Stimulated activated CD4-positive, alpha-beta T cell treated with anti-CD3 and anti-CD28 coated beads, Interleukin-4, amount 100 ng/mL, for 4 hours (primary cell): ENCODE data around the gene FLYWCH2.
"Not testable (repeated sequence)": the region's sequence is repeated elsewhere in the genome, so short reads cannot be mapped to it uniquely, and the experiment has no call there.

Source experiments
- DNase-seq, 2 experiments: peaks; one replicate each; pipeline ENCODE4 v3.0.0-alpha.2; 2020

FLYWCH2 gene

DNA sequence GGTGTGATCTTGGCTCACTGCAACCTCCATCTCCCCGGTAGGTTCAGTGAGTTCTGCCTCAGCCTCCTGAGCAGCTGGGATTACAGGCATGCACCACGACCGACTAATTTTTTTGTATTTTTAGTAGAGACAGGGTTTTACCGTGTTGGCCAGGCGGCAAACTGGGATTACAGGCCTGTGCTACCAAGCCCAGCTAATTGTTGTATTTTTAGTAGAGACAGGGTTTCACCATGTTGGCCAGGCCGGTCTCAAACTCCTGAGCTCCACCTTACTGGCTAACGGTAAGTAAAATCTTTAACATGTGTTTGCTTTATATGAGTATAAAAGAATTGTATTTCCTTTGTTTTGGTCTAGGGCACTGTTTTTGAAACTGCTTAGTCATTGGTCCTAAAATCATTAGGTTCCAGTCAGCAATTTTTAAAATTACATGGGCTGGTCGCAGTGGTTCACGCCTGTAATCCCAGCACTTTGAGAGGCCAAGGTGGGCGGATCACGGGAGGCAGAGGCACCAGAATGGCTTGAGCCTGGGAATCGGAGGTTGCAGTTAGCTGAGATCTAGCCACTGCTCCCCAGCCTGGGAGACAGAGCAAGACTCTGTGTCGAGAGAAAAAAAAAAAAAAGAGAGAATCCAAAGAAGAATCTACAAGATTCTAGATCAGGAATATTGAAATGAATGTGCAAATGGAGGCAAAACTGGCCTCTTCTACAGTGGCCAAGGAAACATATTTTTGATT, 32.3 kb downstream of the FLYWCH2 start:
- DNase-seq = no peak

DNA sequence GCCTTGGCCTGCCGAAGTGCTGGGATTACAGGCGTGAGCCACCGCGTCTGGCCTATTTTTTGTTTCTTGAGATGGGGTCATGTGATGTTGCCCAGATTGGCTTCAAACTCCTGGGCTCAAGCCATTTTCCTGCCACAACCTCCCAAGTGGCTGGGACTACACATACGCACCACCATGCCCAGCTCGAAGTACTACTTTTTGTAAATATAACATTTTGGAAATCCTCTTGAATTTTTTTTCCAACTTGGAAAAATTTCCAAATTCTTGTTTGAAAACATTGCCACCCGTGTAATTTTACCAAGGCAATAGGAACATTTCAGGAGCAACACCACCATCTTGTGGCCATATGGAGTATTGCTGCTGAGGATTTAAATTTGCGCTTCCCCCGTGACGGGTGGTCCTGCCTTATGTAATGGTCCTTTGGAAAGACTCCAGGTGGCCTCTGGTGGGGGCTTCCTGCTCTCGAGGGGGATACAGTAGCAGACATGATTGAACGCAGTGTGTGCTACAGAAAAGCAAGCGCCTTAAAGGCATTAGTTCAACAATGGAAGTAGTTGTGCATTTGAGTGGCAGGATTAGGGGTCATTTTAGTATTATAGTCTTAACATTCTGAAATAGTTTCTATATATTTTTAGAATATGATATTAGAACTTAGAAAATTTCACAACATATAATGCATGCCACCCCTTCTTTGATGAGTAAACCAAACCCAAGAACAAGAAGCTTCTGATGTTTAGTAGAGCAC, 36.7 kb downstream of the FLYWCH2 start:
- peak; percentile 37 to 43 for DNase-seq

DNA sequence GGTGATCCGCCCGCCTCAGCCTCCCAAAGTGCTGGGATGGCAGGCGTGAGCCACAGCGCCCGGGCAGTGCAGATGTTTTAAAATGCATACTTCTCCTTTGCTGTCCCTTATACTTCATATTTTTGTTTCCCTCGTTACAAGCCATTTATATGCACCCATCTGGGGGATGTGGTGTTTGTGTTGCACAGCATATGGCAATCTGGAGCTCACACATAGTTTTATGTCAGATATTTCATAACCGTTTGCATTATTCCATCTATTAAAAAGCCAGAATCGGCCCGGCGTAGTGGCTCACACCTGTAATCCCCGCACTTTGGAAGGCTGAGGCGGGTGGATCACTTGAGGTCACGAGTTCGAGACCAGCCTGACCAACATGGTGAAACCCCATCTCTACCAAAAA, 40.5 kb downstream of the FLYWCH2 start:
- DNase-seq = no peak

DNA sequence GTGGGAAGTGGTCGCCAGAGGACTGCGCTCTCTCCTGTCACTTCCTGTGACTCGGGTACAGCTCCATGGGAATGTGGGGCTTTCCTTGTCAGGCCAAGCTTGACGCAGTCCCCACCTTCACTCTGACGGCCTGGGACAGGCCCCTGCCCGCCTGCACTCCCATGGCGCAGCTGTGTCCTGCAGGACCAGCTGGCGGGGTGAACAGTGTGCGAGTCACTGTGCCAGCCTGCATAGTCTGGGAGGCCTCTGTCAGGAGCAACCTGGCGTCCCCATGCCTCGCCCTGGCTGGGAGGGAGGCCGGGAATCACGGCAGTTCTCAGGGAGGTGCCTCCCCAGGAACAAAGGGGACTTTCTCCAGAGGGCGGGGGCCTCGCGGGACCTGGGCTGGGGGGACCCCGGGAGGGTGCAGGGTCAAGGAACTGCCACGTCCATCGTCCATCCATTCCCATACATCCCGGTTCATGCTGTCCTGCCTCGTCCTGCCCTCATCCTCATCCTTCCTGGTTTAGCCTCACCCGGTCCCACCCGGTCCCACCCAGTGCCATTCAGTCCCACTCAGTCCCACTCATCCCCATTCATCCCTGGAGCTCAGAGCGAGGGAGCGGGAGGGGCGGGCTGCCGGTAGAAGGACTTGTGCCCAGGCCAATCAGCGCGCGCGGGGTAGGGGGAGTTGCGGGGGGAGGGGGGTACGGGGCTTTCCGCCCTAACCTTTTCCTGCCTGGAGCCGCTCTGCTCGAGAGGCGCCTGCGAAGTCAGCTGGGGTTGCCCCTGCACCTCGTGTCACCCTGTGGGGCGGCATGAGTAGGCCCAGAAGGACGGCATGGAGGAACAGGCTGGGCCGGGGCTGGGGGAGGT, 42.1 kb downstream of the FLYWCH2 start:
- DNase-seq = no peak

DNA sequence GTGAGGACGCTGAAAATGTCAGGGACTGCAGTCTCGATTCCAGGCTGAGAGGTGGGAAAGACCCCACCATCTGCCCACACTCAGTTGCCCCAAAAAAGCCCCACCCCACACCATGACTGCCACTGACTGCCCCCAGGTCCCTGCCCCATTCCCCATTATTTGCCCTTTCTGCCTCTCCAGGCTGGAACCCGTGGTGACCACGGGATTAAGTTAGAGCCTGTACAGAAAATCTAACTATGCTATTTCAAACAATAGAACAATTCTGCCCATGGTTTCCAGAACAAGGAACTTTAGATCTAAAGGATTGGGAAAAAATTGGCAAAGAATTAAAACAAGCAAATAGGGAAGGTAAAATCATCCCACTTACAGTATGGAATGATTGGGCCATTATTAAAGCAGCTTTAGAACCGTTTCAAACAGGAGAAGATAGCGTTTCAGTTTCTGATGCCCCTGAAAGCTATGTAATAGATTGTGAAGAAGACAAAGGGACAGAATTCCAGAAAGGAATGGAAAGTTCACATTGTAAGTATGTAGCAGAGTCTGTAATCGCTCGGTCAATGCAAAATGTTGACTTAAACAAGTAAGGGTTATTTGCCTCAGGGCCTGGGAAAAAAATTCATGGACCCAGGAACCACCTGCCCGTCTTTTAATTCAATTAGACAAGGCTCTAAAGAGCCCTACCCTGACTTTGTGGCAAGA, 43.1 kb downstream of the FLYWCH2 start:
- DNase-seq = no peak

DNA sequence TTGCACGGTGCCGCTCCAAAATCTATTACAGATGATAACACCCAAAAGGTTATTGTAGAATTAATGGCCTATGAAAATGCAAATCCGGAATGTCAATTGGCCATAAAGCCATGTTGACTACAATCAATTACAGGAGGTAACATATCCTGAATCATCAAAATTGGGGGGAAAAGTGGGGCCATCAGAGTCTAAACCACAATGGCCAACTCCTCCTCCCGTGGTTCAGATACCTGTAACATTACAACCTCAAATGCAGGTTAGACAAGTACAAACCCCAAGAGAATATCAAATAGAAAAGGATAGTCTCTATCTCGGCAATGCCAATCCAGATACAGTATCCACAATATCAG, 43.6 kb downstream of the FLYWCH2 start:
- no peak for DNase-seq

DNA sequence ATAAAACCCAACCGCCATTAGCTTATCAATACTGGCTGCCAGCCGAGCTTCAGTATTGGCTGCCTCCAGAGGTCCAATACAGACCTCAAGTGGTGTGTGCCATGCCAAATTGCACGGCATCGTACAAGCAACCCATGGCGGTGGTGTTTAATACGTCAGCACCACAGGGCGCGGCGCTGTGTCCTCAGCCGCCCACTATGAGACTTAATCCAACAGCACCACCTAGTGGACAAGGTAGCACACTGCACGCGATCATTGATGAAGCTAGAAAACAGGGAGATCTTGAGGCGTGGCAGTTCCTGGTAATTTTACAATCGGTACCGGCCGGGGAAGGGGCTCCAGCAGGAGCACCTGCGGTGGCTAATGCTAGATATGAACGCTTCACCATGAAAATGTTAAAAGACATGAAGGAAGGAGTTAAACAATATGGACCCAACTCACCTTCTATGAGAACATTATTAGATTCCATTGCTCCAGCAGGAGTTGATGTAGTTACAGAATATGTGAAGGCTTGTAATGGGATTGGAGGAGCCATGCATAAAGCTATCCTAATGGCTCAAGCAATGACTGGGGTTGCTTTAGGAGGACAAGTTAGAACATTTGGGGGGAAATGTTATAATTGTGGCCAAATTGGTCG, 44.1 kb downstream of the FLYWCH2 start:
- peak; percentile 77 to 85 for DNase-seq

DNA sequence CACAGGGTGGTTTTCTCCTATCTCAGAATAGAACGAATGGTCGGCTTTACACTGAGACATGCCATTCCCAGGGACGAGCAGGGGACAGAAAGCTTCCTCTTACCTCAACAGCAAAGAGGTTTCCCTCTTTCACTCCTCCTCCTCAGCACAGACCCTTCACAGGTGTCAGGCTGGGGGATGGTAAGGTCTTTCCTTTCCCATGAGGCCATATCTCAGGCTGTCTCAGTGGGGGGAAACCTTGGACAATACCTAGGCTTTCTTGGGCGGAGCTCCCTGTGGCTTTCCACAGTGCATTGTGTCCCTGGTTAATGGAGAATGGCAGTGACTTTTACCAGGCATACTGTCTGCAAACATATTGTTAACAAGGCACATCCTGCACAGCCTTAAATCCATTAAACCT, 45.1 kb downstream of the FLYWCH2 start:
- not testable (repeated sequence) for DNase-seq

DNA sequence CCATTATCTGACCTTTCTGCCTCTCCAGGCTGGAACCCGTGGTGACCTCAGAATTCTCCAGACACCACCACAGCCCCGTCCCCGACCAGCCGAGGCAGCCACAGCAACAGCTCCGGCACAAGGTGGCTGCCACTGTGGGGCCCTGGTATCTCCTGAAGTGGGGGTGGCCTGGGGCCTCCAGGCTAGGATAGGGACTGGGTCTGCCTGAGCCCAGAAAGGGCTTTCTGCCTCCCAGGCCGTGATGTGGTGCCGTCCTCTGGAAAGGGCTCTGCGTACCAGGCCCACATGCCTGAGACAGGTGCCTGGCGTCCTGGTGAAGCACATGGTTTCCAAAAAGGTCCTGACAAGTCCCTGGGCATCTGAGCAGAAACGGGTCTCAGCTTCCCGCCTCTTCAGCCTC, 45.8 kb downstream of the FLYWCH2 start:
- no peak for DNase-seq

DNA sequence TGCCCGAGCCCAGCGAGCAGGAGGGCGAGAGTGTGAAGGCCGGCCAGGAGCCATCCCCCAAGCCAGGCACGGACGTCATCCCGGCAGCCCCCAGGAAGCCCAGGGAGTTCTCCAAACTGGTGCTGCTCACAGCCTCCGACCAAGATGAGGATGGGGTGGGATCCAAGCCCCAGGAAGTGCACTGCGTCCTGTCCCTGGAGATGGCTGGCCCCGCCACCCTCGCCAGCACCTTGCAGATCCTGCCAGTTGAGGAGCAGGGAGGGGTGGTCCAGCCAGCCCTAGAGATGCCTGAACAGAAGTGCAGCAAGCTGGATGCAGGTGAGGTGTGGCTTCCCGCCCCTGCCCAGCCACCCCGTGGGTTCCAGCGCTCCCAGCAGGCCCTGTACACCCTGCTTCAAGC, 46.7 kb downstream of the FLYWCH2 start:
- DNase-seq = no peak

DNA sequence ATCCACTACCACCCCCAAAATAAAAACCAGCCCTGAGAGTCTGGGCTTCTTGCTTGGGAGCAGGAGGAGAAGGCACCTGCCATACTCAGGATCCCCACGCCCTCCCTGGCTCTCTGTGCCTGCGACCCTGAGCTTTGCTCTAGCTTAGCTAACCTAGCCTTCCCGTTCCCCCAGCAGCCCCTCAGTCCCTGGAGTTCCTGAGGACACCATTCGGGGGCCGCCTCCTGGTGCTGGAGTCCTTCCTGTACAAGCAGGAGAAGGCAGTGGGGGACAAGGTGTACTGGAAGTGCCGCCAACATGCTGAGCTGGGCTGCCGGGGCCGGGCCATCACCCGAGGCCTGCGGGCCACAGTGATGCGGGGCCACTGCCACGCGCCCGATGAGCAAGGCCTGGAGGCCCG, 47.2 kb downstream of the FLYWCH2 start:
- no peak for DNase-seq

DNA sequence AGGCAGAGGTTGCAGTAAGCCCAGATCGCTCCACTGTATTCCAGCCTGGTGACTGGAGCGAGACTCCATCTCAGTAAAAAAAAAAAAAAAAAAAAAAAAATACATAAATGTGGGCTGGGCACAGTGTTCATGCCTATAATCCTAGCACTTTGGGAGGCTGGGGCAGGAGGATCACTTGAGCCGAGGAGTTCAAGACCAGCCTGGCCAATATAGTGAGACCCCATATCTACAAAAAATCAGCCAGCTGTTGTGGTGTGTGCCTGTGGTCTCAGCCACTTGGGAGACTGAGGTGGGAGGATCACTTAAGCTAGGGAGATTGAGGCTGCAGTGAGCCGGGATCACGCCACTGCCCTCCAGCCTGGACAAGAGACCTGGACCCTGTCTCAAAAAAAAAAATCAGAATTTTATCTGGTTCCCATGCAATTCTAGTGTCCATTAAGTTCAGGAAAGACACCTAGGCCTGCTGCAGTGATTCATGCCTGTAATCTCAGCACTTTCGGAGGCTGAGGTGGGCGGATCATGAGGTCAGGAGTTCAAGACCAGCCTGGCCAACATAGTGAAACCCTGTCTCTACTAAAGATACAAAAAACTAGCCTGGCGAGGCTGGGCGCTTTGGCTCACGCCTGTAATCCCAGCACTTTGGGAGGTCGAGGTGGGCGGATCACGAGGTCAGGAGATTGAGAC, 48.4 kb downstream of the FLYWCH2 start:
- not testable (repeated sequence) for DNase-seq

DNA sequence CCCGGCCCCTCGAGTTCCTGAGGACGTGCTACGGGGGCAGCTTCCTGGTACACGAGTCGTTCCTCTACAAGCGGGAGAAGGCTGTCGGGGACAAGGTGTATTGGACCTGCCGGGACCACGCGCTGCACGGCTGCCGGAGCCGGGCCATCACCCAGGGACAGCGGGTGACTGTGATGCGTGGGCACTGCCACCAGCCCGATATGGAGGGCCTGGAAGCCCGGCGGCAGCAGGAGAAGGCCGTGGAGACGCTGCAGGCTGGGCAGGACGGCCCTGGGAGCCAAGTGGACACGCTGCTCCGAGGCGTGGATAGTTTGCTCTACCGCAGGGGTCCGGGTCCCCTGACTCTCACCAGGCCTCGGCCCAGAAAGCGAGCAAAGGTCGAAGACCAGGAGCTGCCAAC, 50.1 kb downstream of the FLYWCH2 start:
- no peak for DNase-seq

DNA sequence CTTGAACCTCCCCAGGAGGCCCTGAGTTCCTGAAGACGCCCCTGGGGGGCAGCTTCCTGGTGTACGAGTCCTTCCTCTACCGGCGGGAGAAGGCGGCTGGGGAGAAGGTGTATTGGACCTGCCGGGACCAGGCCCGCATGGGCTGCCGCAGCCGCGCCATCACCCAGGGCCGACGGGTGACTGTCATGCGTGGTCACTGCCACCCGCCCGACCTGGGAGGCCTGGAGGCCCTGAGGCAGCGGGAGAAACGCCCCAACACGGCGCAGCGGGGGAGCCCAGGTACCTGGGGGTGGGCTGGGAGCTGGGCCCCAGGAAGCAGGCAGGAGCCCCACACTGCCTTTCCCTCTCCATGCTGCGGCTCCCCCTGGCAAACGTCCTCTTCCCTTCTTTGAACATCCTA, 50.7 kb downstream of the FLYWCH2 start:
- no peak for DNase-seq

DNA sequence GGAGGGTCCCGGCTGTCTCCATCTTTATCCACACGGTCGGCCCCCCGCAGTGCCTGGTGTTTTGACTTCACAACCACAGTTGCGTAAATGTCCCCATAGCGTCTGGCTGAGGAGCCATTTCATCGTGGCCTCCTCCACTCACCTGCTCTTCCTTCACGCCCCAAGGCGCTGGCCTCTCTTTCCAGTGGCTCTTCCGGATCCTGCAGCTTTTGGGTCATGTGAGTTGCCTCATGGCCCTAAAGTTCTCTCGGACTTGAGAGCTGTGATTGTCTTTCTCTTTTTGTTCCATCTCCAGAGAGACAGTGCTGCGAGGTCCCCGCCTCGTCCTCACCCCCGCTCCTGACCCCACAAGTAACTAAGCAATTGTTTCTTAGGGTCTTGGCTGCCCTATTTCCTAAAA, 51.4 kb downstream of the FLYWCH2 start:
- no peak for DNase-seq

DNA sequence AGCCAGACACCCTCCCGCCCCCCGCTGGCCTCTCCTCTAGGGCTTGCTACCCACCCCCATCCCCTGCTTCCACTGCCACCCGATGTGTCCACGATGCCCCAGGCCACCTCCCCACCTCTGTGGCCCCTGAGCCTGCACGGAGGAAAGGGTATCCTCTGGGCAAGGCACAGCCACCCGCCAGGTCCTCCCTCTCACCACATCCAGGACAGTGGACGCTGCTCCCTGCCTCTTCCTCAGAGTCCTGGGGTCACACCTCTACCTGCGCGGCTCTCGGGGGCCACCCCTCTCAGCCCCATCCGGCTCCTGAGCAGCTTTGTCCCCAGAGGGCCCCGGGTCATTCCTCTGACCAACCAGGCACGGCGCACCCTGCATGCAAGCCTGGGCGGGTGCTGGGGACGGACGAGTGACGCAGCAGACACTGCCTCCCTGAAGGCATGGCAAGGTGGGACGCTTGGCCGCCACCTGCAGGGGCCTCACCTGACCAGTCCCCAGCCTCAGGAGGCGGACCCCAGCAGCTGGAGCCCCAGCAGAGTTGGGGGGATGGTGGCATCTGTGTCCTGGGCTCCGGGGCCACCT, 53.5 kb downstream of the FLYWCH2 start:
- DNase-seq = no peak

DNA sequence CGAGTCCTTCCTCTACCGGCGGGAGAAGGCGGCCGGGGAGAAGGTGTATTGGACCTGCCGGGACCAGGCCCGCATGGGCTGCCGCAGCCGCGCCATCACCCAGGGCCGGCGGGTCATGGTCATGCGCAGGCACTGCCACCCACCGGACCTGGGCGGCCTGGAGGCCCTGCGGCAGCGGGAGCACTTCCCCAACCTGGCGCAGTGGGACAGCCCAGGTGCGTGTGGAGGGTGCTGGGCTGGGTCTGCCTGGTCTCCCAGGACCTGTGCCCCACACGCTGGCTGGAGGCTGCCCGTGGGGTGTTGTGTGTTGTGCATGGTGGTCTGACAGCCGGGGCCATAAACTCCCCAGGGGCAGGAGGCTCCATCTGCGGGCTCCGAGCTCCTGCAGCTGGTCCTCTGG, 54.2 kb downstream of the FLYWCH2 start:
- no peak for DNase-seq

DNA sequence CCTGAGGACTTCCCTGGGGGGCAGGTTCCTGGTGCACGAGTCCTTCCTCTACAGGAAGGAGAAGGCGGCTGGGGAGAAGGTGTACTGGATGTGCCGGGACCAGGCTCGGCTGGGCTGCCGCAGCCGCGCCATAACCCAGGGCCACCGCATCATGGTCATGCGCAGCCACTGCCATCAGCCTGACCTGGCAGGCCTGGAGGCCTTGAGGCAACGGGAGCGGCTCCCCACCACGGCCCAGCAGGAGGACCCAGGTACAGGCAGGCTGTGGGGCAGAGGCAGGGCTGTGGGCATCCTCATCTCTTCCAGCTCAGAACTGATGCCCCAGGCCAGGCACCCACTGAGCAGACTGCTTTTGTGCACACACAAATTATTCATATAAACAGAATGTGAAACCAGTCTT, 55.2 kb downstream of the FLYWCH2 start:
- DNase-seq = no peak

DNA sequence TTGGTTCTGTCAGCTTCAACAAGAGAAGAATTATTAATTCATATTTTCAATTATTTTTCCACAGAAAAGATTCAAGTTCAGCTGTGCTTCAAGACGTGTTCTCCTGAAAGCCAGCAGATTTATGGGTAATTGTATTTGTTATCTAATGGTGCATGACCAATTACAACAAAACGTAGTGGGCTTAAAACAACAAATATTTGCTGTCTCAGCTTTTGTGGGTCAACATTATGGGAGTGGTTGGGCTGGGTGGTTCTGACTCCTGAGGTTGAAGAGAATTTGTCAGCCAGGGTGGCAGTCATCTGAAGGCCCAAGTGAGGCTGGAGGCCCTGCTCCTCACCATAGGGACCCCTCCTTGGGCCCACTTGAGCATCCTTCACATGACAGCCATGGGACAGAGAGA, 57.0 kb downstream of the FLYWCH2 start:
- no peak for DNase-seq

DNA sequence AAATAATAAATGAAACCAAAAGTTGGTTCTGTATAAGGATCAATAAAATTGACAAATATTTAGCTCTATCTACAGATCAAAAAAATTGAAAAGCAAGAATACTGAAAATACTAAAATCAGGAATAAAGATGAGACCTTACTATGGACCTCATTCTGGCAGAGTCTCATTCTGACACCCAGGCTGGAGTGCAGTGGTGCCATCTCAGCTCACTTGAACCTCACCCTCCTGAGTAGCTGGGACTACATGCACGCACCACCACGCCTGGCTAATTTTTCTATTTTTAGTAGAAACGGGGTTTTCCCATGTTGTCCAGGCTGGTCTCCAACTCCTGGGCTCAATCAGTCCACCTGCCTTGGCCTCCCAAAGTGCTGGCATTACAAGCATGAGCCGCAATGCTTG, 59.0 kb downstream of the FLYWCH2 start:
- no peak for DNase-seq

DNA sequence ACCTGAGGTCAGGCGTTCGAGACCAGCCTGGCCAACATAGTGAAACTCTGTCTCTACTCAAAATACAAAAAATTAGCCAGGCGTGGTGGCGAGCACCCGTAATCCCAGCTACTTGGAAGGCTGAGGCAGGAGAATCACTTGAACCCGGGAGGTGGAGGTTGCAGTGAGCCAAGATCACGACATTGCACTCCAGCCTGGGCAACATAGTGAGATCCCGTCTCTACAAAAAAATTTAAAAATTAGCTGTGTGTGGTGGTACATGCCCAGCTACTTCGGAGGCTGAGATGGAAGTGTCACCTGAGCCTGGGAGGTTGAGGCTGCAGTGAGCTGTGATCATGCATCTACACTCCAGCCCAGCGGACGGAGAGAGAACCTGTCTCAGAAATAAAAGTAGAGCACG, 60.7 kb downstream of the FLYWCH2 start:
- not testable (repeated sequence) for DNase-seq

DNA sequence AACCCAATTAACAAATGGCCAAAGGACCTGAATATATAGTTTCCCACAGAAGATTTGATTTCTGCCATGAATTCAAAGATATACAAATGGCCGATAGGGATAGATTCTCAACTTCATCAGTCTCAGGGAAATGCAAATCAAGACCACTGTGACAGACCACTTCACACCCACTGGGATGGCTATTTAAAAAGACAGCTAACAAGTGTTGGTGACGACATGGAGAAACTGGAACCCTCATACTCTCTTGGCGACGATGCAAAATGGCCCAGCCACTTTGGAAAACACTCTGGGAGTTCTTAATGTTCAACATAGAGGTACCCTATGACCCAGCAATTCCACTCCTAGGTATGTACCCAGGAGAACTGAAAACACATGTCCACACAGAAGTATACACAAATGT, 63.6 kb downstream of the FLYWCH2 start:
- no peak for DNase-seq
